T-helper 1 cell treated with Interleukin-12 subunit alpha and Interleukin-12 subunit beta and Interleukin-4 antibody, amounts not matched to agents 30 ng/mL and 1 ng/mL, for 36 hours (primary cell): Measurements from ENCODE around the gene ANKRD9. TPM values are rescaled to one million over a fixed set of nuclear protein-coding genes. Genes with fewer than 3 reads are reported as not detected.

Source experiments
- intact Hi-C: fragments of 100-400 bp; cut with micrococcal nuclease; formaldehyde crosslinking; loops from one replicate; pipeline ENCODE4 v1.15.1; 2024
- total RNA-seq: library from RNA; stranded (reverse); gene quantifications from 2 replicates; pipeline ENCODE4 v1.2.3, GENCODE V29; 2022

The ANKRD9 gene
- total RNA-seq, 1 donor from 2014 or later, result 5.5 TPM

GRCh38 chr14:102481371-102481770 lies 28.2 kb downstream of the ANKRD9 start:
- intact Hi-C loops, result no loop called here

- intact Hi-C loops, result no loop called here
Measured at GRCh38 chr14:102479777-102480176, 29.8 kb downstream of the ANKRD9 start.

GRCh38 chr14:102479107-102479506 lies 30.5 kb downstream of the ANKRD9 start:
- intact Hi-C loops, result no loop called here

GRCh38 chr14:102474934-102475333 lies 34.6 kb downstream of the ANKRD9 start:
- intact Hi-C loops, result no loop called here

DNA sequence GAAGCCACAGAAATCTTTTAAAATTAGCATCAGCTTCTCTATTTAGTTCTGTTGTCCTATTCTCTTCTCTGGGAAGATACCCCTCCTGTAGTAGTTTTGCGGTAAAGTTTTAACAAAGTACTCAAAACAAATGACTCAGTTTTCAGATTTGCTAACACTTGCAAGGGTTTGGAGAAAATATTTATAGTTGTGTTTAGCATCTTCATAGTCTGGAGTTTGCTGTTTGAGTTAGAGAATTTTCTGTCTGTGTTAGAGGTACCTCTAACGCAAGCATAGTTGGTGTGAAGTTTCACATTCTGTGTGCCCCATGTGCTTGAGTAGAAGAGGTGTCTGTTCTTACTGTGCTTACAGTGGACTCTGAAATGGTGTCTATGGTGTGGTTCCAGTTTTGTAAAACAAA lies 36.0 kb downstream of the ANKRD9 start:
- intact Hi-C loops, result no loop called here

DNA sequence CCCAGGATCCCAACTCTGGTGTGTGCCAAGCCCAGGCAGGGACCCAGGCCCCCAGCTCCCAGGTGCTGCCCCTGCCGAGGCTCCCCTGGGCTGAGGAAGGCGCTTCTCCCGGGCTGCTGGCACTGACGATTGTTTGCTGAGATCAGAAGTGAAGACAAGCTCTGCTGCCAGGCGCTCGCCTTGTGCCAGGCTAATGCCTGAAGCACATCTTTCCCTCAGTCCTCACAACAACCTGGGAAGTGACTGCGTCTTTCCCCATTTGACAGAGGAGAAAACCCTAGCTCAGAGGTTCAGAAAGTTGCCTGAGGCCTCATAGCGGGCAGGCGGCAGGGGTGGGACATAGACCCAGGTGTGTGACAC lies 36.8 kb downstream of the ANKRD9 start:
- intact Hi-C loops, result no loop called here

DNA sequence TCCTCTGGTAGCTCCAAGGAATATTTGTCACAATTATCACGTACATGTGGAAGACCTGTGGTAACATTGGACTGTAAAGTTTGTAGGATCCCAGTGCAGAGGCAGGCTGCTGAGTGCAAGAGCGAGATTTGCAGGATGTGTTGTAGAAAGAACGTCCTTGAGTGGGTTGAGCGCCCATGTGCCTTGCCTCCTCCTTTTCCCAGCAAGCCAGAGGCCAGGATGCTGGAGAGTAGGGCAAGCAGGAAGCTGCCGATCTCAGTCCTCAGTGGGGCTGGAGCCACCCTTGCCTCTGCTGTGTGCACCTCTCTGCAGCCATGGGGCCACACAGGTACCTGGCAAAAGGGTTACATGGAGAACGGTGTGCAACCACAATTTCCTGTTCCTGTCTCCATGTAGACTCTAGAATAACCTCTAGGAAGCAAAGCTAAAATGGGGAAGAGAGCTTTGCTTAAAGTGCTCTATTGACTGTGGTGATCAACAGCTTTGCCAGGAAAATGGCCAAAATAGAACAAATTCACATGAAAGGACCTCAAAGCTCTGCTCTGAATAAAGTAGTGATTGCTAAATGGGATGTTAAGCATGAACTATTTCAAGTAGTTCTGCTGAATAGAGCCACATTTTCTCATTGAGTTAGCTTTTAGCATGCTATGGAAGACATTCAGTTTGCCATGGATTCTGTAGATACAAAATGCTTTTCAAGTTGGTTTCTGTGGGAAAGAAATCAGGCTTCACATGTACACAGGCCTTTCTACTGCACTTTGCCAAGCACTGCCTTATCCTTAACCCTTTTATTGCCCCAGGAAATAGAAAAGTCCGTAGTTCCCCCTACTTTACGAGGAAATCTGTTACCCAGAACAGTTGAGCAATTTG lies 37.4 kb downstream of the ANKRD9 start:
- intact Hi-C loops, result no loop called here

GRCh38 chr14:102469261-102469660 lies 40.3 kb downstream of the ANKRD9 start:
- intact Hi-C loops, result no loop called here

DNA sequence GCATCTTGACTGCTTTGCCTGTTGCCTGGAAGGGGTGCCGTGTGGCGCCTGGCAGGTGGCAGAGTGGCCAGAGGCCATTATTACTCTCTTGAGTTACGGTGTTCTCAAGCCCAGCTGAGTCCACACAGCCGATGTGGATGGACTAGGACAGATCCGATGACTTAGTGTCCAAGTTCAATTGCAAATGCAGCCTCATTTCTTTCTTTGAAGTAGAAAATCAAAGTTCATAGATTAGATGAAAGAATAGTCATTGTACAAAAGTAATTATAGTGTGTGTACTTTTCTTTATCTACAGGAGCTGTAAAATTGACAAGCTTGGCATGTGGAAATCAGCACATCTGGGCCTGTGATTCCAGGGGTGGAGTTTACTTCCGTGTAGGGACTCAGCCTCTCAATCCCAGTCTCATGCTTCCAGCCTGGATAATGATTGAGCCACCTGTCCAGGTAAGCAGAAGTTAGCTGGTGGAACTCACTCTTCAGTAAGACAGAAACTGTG lies 44.7 kb downstream of the ANKRD9 start:
- intact Hi-C loops, result no loop called here

DNA sequence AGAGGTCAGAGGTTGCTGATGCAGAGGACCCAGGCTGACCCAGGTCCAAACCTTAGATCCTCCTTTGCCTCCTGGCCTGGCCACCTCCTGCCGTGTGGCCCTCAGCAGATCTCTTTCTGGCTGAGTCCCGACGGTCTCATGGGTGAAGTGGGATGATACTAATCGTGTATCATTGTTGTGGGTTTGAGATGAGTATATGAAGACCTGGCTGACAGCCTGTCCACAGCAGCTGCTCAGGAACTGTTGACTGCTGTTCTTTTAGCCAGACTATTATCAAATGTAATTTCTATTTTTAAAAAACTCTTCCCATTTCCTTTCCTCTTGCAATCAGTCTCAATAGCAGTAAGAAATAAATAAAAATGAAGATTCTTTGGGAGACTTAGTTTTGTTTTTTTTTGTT lies 45.6 kb downstream of the ANKRD9 start:
- intact Hi-C loops, result no loop called here

GRCh38 chr14:102462391-102462790 lies 47.2 kb downstream of the ANKRD9 start:
- intact Hi-C loops, result no loop called here

DNA sequence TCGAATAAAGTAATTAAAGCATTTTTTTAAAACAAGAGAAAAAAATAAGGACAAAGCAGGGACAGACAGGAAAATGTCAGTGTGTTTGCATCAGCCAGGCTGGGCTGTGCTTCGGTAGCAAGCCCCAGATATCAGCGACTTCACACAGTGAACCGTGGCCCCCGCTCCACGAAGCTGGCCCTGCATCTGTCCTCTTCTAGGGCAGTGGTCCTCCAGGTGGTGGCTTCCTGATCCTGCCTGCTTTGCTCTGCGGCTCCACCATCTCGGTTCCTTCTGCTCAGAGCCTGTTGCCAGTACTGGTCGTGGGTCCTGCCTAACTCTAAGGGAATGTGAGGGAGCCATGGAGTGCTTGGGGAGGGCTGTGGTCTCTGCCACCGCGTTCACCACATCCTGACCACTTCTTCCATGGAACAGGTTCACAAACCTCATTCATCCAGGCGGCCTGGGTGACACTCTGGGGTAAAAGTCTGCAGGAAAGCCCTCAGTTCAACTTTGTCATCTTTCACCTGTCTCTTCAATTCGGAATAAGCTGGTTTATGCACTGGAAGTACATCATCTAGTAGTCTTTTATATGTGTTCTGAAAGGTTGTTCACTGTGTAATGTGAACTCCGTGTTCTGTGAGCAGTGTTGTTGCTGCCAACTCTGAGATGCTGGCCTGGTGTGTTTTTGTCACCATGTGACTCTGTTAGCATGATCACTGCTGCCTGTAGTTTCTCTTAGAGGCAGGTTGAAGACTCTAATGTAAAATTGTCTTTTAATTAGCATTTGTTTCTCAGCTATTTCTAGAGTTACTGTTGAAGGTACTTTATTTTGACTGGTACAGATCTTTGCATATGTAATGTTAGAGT lies 47.9 kb downstream of the ANKRD9 start:
- intact Hi-C loops, result no loop called here

DNA sequence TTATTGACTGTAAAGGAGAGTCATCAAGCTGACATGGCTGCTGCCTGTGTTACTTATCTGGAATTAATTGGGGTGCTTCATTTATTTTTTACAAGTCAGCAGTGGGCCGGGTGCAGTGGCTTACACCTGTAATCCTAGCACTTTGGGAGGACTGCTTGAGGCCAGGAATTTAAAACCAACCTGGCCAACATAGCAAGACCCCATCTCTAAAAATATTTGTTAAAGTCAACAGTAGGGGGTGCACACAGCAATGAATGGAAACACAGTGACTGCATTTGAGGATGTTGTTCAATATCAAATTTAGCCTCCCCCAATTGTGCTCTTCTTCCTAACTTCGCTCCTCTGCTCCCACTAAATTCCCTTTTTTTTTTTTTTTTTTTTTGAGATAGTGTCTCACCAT lies 52.1 kb downstream of the ANKRD9 start:
- intact Hi-C loops, result no loop called here

DNA sequence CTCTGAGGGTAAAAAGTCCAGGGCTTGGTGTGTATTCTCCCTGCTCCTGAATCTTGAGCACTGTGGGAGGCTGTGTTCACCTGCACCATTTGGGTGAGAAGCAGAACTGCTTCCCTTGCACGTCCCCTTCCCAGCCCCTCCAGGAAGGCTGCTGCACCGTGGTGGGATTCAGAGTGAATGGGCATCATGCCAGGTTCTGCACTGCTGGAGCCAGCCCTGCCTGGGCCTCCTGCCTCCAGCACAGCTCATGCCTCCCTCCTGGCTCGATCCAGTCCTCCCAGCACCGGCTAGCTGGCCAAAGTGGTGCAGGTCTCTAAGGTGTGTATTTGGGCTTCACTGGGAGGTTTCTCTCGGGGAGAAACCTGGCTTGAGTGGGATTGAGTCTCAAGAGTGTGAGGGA lies 54.9 kb downstream of the ANKRD9 start:
- intact Hi-C loops, result no loop called here

DNA sequence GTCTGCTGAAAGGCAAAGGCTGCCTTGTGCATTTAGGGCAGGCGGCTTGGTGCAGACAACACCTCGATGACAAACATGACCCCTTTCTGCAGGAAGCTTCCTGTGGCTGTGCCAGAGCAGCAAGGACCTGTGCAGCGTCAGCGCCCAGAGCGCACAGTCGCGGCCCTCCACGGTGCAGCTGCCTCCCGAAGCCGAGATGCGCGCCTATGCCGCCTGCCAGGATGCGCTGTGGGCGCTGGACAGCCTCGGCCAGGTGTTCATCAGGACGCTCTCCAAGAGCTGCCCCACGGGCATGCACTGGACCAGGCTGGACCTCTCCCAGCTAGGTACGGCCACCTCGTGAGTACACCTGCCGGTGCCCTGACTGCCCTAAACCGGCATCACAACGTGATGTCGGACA lies 57.3 kb downstream of the ANKRD9 start:
- intact Hi-C loops, result no loop called here

Other genes with a start within 250 kb of the ANKRD9 start
- gene MOK, start 204.6 kb downstream of the ANKRD9 start, total RNA-seq, result 2.3 and 3.6 TPM in 2 replicates
- 14.8 and 16.4 TPM in 2 replicates for gene ZNF839, start 190.0 kb downstream of the ANKRD9 start, total RNA-seq
- gene CINP, start 146.9 kb downstream of the ANKRD9 start, total RNA-seq, result 27.4 and 33.0 TPM in 2 replicates
- 13.3 and 14.1 TPM in 2 replicates for gene TECPR2, start 146.8 kb downstream of the ANKRD9 start, total RNA-seq
- 21.5 and 24.9 TPM in 2 replicates for gene RCOR1, start 82.9 kb upstream of the ANKRD9 start, total RNA-seq